ENCODE data around the gene KDM4D. TPM values are rescaled to one million over a fixed set of nuclear protein-coding genes. Genes with fewer than 3 reads are reported as not detected.
"Not testable (repeated sequence)": the region's sequence is repeated elsewhere in the genome, so short reads cannot be mapped to it uniquely, and the experiment has no call there.

Gene KDM4D
- total RNA-seq, 1 experiment from 2014 or later, result 2.7 TPM

DNA sequence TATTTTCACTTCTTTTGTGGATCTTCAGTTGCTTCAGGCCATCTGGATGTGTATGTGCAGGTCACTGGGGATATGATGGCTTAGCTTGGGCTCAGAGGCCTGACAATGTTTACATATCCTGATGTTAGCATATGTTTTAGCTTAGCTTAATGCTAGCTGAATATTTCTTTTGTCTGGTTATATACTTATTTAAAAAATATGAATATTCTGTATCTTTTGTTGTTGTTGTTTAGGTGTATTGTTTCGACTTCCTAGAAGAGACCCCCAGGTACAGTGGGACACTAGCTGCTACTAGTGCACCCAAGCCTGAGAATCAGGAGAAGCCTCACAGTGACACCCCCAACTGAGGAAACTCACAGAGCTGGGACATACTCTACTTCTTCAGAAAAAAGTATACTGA is 51.4 kb downstream of the KDM4D start, which contains the start of gene KDM4E:
Gene KDM4E, plus strand, starts transcription at position 301 of the 400 bp plus-strand sequence. CDS start 300 bp downstream, outside the sequence.
- no peak within 1 kb of the TSS for H2AFZ ChIP-seq (ENCODE audit: low read length)
- POLR2A ChIA-PET (ENCODE audit: unreplicated experiment), result no interaction called here
- H3K4me1 ChIP-seq (ENCODE audit: insufficient read depth, low read length), result no peaks in the 10 kb centered on the region
- DNase-seq, result no peak
- H3K4me3 ChIP-seq (ENCODE audit: low read length), result no peak within 1 kb of the TSS
- peaks cover 11% of the 10 kb centered on the region; the same call in 1 of the 2 replicates for H3K27me3 ChIP-seq (ENCODE audit: low read length)
- no peaks in the 10 kb centered on the region for H3K9me2 ChIP-seq (replicated peaks; ENCODE audit: low read length)
- H3K79me2 ChIP-seq (ENCODE audit: low read length), result no peaks in the 10 kb centered on the region
- no TSS peak for BruUV-seq (replicated peaks)
- intact Hi-C loops (cut with micrococcal nuclease), result no loop called here
- no peak within 1 kb of the TSS for H3K4me2 ChIP-seq (ENCODE audit: low read length)
- ATAC-seq, result no peak
- no peaks in the 10 kb centered on the region for H3F3A ChIP-seq (ENCODE audit: low read length, unreplicated experiment)
- H3K27ac ChIP-seq (ENCODE audit: low read length), result no peak within 1 kb of the TSS
- CTCF ChIA-PET, result no interaction called here
- no peaks in the 10 kb centered on the region for H3K36me3 ChIP-seq (ENCODE audit: low read depth, low read length)
- H3K9ac ChIP-seq (ENCODE audit: low read length), result no peak within 1 kb of the TSS
- TF ChIP-seq EZH2 (IDR thresholded peaks at IDR 0.05; ENCODE audit: low read length, unreplicated experiment) (no peak), EZH2phosphoT487 (IDR thresholded peaks at IDR 0.05; ENCODE audit: borderline replicate concordance, low read length) (no peak)
- TF ChIP-seq, protein P1, sequence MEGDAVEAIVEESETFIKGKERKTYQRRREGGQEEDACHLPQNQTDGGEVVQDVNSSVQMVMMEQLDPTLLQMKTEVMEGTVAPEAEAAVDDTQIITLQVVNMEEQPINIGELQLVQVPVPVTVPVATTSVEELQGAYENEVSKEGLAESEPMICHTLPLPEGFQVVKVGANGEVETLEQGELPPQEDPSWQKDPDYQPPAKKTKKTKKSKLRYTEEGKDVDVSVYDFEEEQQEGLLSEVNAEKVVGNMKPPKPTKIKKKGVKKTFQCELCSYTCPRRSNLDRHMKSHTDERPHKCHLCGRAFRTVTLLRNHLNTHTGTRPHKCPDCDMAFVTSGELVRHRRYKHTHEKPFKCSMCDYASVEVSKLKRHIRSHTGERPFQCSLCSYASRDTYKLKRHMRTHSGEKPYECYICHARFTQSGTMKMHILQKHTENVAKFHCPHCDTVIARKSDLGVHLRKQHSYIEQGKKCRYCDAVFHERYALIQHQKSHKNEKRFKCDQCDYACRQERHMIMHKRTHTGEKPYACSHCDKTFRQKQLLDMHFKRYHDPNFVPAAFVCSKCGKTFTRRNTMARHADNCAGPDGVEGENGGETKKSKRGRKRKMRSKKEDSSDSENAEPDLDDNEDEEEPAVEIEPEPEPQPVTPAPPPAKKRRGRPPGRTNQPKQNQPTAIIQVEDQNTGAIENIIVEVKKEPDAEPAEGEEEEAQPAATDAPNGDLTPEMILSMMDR (conservative IDR thresholded peaks at IDR 0.05; ENCODE audit: low read depth, low read length), result no peak
- H3K9me3 ChIP-seq (ENCODE audit: low read length), result no peaks in the 10 kb centered on the region
- H4K20me1 ChIP-seq (ENCODE audit: low read length), result no peaks in the 10 kb centered on the region

GRCh38 chr11:95025594-95025993 is 52.1 kb downstream of the KDM4D start:
- H3K9me3 ChIP-seq (ENCODE audit: low read length); CTCF ChIA-PET; POLR2A ChIA-PET (ENCODE audit: unreplicated experiment); H3K4me3 ChIP-seq (ENCODE audit: low read length); H3K9ac ChIP-seq (ENCODE audit: low read length); H3K36me3 ChIP-seq (ENCODE audit: low read depth, low read length); BruUV-seq (replicated peaks); ATAC-seq; H3K79me2 ChIP-seq (ENCODE audit: low read length); H3K27ac ChIP-seq (ENCODE audit: low read length); H3K4me2 ChIP-seq (ENCODE audit: low read length); H4K20me1 ChIP-seq (ENCODE audit: low read length); H3F3A ChIP-seq (ENCODE audit: low read length, unreplicated experiment); H3K9me2 ChIP-seq (replicated peaks; ENCODE audit: low read length); H2AFZ ChIP-seq (ENCODE audit: low read length); intact Hi-C loops (cut with micrococcal nuclease); H3K4me1 ChIP-seq (ENCODE audit: insufficient read depth, low read length); DNase-seq: not testable (repeated sequence)
- peaks cover 11% of the 10 kb centered on the region; the same call in 1 of the 2 replicates for H3K27me3 ChIP-seq (ENCODE audit: low read length)

DNA sequence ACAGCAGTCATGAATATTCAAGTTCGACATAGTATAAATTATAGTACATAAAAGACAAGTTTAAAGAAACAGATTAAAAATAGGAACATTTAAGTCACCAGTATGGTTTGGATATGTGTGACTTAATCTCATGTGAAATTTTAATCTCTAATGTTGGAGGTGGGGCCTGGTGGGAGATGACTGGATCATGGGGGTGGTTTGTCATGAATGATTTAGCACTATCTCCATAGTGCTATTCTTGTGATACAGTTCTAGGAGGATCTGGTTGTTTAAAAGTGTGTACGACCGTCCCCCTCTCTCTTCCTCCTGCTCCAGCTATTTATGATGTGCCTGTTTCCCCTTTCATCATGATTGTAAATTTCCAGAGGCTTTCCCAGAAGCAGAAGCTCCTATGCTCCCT is 54.8 kb downstream of the KDM4D start:
- H3K27me3 ChIP-seq (ENCODE audit: low read length), result peaks cover 11% of the 10 kb centered on the region
- ChIA-PET CTCF (no interaction called here), POLR2A (ENCODE audit: unreplicated experiment) (no interaction called here)
- H3K36me3 ChIP-seq (ENCODE audit: low read depth, low read length), result no peaks in the 10 kb centered on the region
- intact Hi-C loops (cut with micrococcal nuclease), result no loop called here
- ATAC-seq, result no peak
- H3K9me2 ChIP-seq (replicated peaks; ENCODE audit: low read length), result no peaks in the 10 kb centered on the region
- no peak overlapping the region for H3K4me3 ChIP-seq (ENCODE audit: low read length)
- no peaks in the 10 kb centered on the region for H3K9me3 ChIP-seq (ENCODE audit: low read length)
- no peaks in the 10 kb centered on the region for H3K79me2 ChIP-seq (ENCODE audit: low read length)
- TF ChIP-seq EZH2 (IDR thresholded peaks at IDR 0.05; ENCODE audit: low read length, unreplicated experiment) (no peak), EZH2phosphoT487 (IDR thresholded peaks at IDR 0.05; ENCODE audit: borderline replicate concordance, low read length) (no peak)
- TF ChIP-seq, protein P1 (conservative IDR thresholded peaks at IDR 0.05; ENCODE audit: low read depth, low read length), result no peak
- no peaks in the 10 kb centered on the region for H3F3A ChIP-seq (ENCODE audit: low read length, unreplicated experiment)
- no peak overlapping the region for H3K27ac ChIP-seq (ENCODE audit: low read length)
- no peak overlapping the region for H3K9ac ChIP-seq (ENCODE audit: low read length)
- BruUV-seq (replicated peaks), result no TSS peak
- no peak overlapping the region for H2AFZ ChIP-seq (ENCODE audit: low read length)
- DNase-seq, result no peak
- H3K4me1 ChIP-seq (ENCODE audit: insufficient read depth, low read length), result no peaks in the 10 kb centered on the region
- H4K20me1 ChIP-seq (ENCODE audit: low read length), result no peaks in the 10 kb centered on the region
- H3K4me2 ChIP-seq (ENCODE audit: low read length), result no peak overlapping the region

All from PC-3 (cell line).